Keratinocyte (primary cell): ENCODE measurements around the gene TPCN2. TPM values are rescaled to one million over a fixed set of nuclear protein-coding genes. Genes with fewer than 3 reads are reported as not detected.

Experiments
- DNase-seq: peaks from one replicate; pipeline ENCODE4 v3.0.0-alpha.2; 2011; ENCODE audit warnings: low read depth, missing footprints, low spot score
- FAIRE-seq: peaks from 2 replicates; lab custom pipeline; 2011; peaks lifted over from hg19 to GRCh38; lab: Jason Lieb, UNC
- H2AFZ ChIP-seq: 2 replicates; pipeline ENCODE4 v1.6.0; 2012; ENCODE audit warnings: low read length, control low read depth, inconsistent platforms; ENCODE audit not compliant: control insufficient read depth
- H3K27ac ChIP-seq: 2 replicates; pipeline ENCODE4 v1.5.1; 2011; ENCODE audit warnings: low read length; ENCODE audit not compliant: control insufficient read depth, insufficient read depth
- H3K27me3 ChIP-seq: 3 replicates; pipeline ENCODE4 v1.6.0; 2011; ENCODE audit warnings: low read length; ENCODE audit not compliant: control insufficient read depth, insufficient read depth; ENCODE audit errors: extremely low read depth
- H3K36me3 ChIP-seq, 2 experiments: 2 replicates in 1 of 2; 3 replicates in 1 of 2; pipeline ENCODE4 v1.5.1; 2011; ENCODE audit warnings: low read length in 2 of 2, mild to moderate bottlenecking in 1 of 2; ENCODE audit not compliant: control insufficient read depth in 2 of 2, insufficient read depth in 2 of 2; ENCODE audit errors: extremely low read depth in 1 of 2
- H3K4me1 ChIP-seq: 3 replicates; pipeline ENCODE4 v1.5.1; 2011; ENCODE audit warnings: low read length; ENCODE audit not compliant: control insufficient read depth, insufficient read depth; ENCODE audit errors: extremely low read depth
- H3K4me2 ChIP-seq: 3 replicates; pipeline ENCODE4 v1.6.0; 2011; ENCODE audit warnings: low read depth, low read length; ENCODE audit not compliant: control insufficient read depth, insufficient read depth; ENCODE audit errors: extremely low read depth
- H3K4me3 ChIP-seq, 3 experiments: fragments of 200-600 bp in 1 of 3; sonication (generic) in 1 of 3; 2 replicates in 2 of 3; 3 replicates in 1 of 3; pipeline ENCODE4 v1.5.1; 2011 to 2016; ENCODE audit warnings: low read length in 3 of 3, mild to moderate bottlenecking in 3 of 3, control low read depth in 2 of 3, inconsistent platforms in 1 of 3, low read depth in 1 of 3, mixed read lengths in 1 of 3, mixed run types in 1 of 3, moderate library complexity in 1 of 3; ENCODE audit not compliant: control insufficient read depth in 2 of 3, insufficient read depth in 2 of 3; ENCODE audit errors: extremely low read depth in 1 of 3
- H3K79me2 ChIP-seq: 2 replicates; pipeline ENCODE4 v1.6.0; 2012; ENCODE audit warnings: low read length; ENCODE audit not compliant: control insufficient read depth, insufficient read depth
- H3K9ac ChIP-seq: 3 replicates; pipeline ENCODE4 v1.6.0; 2011; ENCODE audit warnings: low read length; ENCODE audit not compliant: control insufficient read depth, insufficient read depth; ENCODE audit errors: extremely low read depth
- H3K9me1 ChIP-seq: 3 replicates; pipeline ENCODE4 v1.6.0; 2011; ENCODE audit warnings: low read length; ENCODE audit not compliant: control insufficient read depth, insufficient read depth; ENCODE audit errors: extremely low read depth
- H3K9me3 ChIP-seq: 2 replicates; pipeline ENCODE4 v1.5.1; 2012; ENCODE audit warnings: low read depth, low read length; ENCODE audit not compliant: control insufficient read depth
- H4K20me1 ChIP-seq: 3 replicates; pipeline ENCODE4 v1.6.0; 2011; ENCODE audit warnings: low read length; ENCODE audit not compliant: control insufficient read depth, insufficient read depth; ENCODE audit errors: extremely low read depth
- CTCF ChIP-seq, 3 experiments: IDR thresholded peaks in 1 of 3; conservative IDR thresholded peaks in 1 of 3; optimal IDR thresholded peaks in 1 of 3; 2 replicates in 2 of 3; 3 replicates in 1 of 3; pipeline versions ENCODE3 to v1.5.1; 2011; ENCODE audit warnings: low read length in 3 of 3, mild to moderate bottlenecking in 3 of 3, moderate library complexity in 2 of 3, control low read depth in 1 of 3, inconsistent platforms in 1 of 3; ENCODE audit not compliant: insufficient read depth in 2 of 3; ENCODE audit errors: extremely low read depth in 1 of 3
- EZH2 ChIP-seq: IDR thresholded peaks from one replicate; pipeline ENCODE4 v1.6.1; 2012; ENCODE audit warnings: inconsistent platforms, mild to moderate bottlenecking, low read length, moderate library complexity
- dilution Hi-C: fragments of 300-500 bp; cut with MboI; formaldehyde crosslinking; loops from one replicate; pipeline ENCODE4 v1.7.0; 2020; ENCODE audit warnings: low sequenced_read_pairs; ENCODE audit not compliant: extremely low pct_ligation_motif_present
- polyA plus RNA-seq, 5 experiments: library from polyadenylated mRNA; depleted of rRNA in 3 of 5; stranded (reverse) in 3 of 5; stranded (forward) in 1 of 5; unstranded in 1 of 5; fragments of >200 nt; gene quantifications; 1 replicate in 1 of 5; 2 replicates in 3 of 5; 3 replicates in 1 of 5; pipeline versions ENCODE4 v1.2.1 to v1.2.3, GENCODE V29; 2011 to 2012; ENCODE audit warnings: missing spikeins in 2 of 5, low read depth in 1 of 5, low replicate concordance in 1 of 5

Gene TPCN2
- polyA plus RNA-seq, 1 donor (not counting 4 experiments of a cell fraction or from before 2014, with no cell fraction given): 7.7 TPM

GRCh38 chr11:69001243-69002081 is 47.3 kb upstream of the TPCN2 start:
- no peaks in the 10 kb centered on the region for H3K79me2 ChIP-seq
- dilution Hi-C loops: no loop called here
- H3K9ac ChIP-seq: no peak overlapping the region
- no peak overlapping the region for H3K4me2 ChIP-seq
- peaks cover 7% of the 10 kb centered on the region for H3K27me3 ChIP-seq
- DNase-seq: no peak
- H3K36me3 ChIP-seq: no peaks in the 10 kb centered on the region
- no peak overlapping the region for H2AFZ ChIP-seq
- H3K27ac ChIP-seq: no peak overlapping the region
- TF ChIP-seq CTCF (optimal IDR thresholded peaks at IDR 0.05 in 1 of 3, IDR thresholded peaks at IDR 0.05 in 1 of 3, conservative IDR thresholded peaks at IDR 0.05 in 1 of 3; ENCODE audit: extremely low read depth in 1 of 3, insufficient read depth in 2 of 3, low read length in 3 of 3) (no peak), EZH2 (no peak)
- H3K9me3 ChIP-seq: no peaks in the 10 kb centered on the region
- no peaks in the 10 kb centered on the region for H4K20me1 ChIP-seq
- no peak for FAIRE-seq
- H3K9me1 ChIP-seq: no peaks in the 10 kb centered on the region
- no peak overlapping the region for H3K4me3 ChIP-seq
- peaks cover 3% of the 10 kb centered on the region for H3K4me1 ChIP-seq

GRCh38 chr11:69002110-69002569 is 46.6 kb upstream of the TPCN2 start:
- Histone ChIP-seq H2AFZ (no peak overlapping the region), H3K9me3 (no peaks in the 10 kb centered on the region), H3K4me2 (no peak overlapping the region), H3K9ac (no peak overlapping the region), H3K4me1 (peaks cover 3% of the 10 kb centered on the region), H3K27ac (no peak overlapping the region), H4K20me1 (no peaks in the 10 kb centered on the region), H3K4me3 (no peak overlapping the region), H3K36me3 (no peaks in the 10 kb centered on the region), H3K27me3 (peaks cover 7% of the 10 kb centered on the region), H3K79me2 (no peaks in the 10 kb centered on the region), H3K9me1 (no peaks in the 10 kb centered on the region)
- no peak for DNase-seq
- no peak for FAIRE-seq
- TF ChIP-seq EZH2: no peak
- no peak for TF ChIP-seq CTCF (optimal IDR thresholded peaks at IDR 0.05 in 1 of 3, IDR thresholded peaks at IDR 0.05 in 1 of 3, conservative IDR thresholded peaks at IDR 0.05 in 1 of 3; ENCODE audit: extremely low read depth in 1 of 3, insufficient read depth in 2 of 3, low read length in 3 of 3)
- dilution Hi-C loops: no loop called here
